KOPT-K1 (cell line): ENCODE data around the gene RAD51B.

Experiments
- H3K27ac ChIP-seq: fragments of 200-600 bp; sonication (generic); 2 replicates; pipeline ENCODE4 v1.5.1; 2016; ENCODE audit warnings: antibody characterized with exemption, mild to moderate bottlenecking, low read depth, low read length; ENCODE audit not compliant: poor library complexity, severe bottlenecking
- H3K36me3 ChIP-seq: fragments of 200-600 bp; sonication (generic); 2 replicates; pipeline ENCODE4 v1.5.1; 2017; ENCODE audit warnings: antibody characterized with exemption, mild to moderate bottlenecking, low read length, moderate library complexity; ENCODE audit not compliant: insufficient read depth
- H3K9me3 ChIP-seq: fragments of 200-600 bp; sonication (generic); 2 replicates; pipeline ENCODE4 v1.5.1; 2017; ENCODE audit warnings: antibody characterized with exemption, low read length, mild to moderate bottlenecking; ENCODE audit not compliant: insufficient read depth, poor library complexity, severe bottlenecking

Gene RAD51B

GRCh38 chr14:68571114-68571591 is 751.6 kb downstream of the RAD51B start:
- Histone ChIP-seq H3K27ac (no peak overlapping the region), H3K9me3 (no peaks in the 10 kb centered on the region), H3K36me3 (no peaks in the 10 kb centered on the region)

- no peaks in the 10 kb centered on the region for H3K36me3 ChIP-seq
- no peaks in the 10 kb centered on the region for H3K9me3 ChIP-seq
- H3K27ac ChIP-seq: no peak overlapping the region
Observed at GRCh38 chr14:68571928-68572525, 752.4 kb downstream of the RAD51B start.

GRCh38 chr14:68573126-68573525 is 753.5 kb downstream of the RAD51B start:
- Histone ChIP-seq H3K36me3 (no peaks in the 10 kb centered on the region), H3K9me3 (no peaks in the 10 kb centered on the region), H3K27ac (no peak overlapping the region)

GRCh38 chr14:68573722-68574121 is 754.1 kb downstream of the RAD51B start:
- H3K36me3 ChIP-seq: no peaks in the 10 kb centered on the region
- no peak overlapping the region for H3K27ac ChIP-seq
- no peaks in the 10 kb centered on the region for H3K9me3 ChIP-seq

- Histone ChIP-seq H3K9me3 (no peaks in the 10 kb centered on the region), H3K27ac (no peak overlapping the region), H3K36me3 (no peaks in the 10 kb centered on the region)
Observed at GRCh38 chr14:68574461-68574860, 754.9 kb downstream of the RAD51B start.

- Histone ChIP-seq H3K27ac (no peak overlapping the region), H3K9me3 (no peaks in the 10 kb centered on the region), H3K36me3 (no peaks in the 10 kb centered on the region)
Observed at GRCh38 chr14:68574906-68575305, 755.3 kb downstream of the RAD51B start.

- H3K27ac ChIP-seq: no peak overlapping the region
- H3K36me3 ChIP-seq: no peaks in the 10 kb centered on the region
Observed at GRCh38 chr14:68575426-68575825, 755.8 kb downstream of the RAD51B start.

GRCh38 chr14:68576031-68576430 is 756.5 kb downstream of the RAD51B start:
- Histone ChIP-seq H3K36me3 (no peaks in the 10 kb centered on the region), H3K9me3 (no peaks in the 10 kb centered on the region), H3K27ac (no peak overlapping the region)

More at GRCh38 chr14:68575426-68575825, 755.8 kb downstream of the RAD51B start:
- no peaks in the 10 kb centered on the region for H3K9me3 ChIP-seq

- no peaks in the 10 kb centered on the region for H3K9me3 ChIP-seq
- no peak overlapping the region for H3K27ac ChIP-seq
- H3K36me3 ChIP-seq: no peaks in the 10 kb centered on the region
Observed at GRCh38 chr14:68576496-68577244, 757.1 kb downstream of the RAD51B start.

GRCh38 chr14:68577802-68578541 is 758.4 kb downstream of the RAD51B start:
- H3K36me3 ChIP-seq: no peaks in the 10 kb centered on the region
- no peak overlapping the region for H3K27ac ChIP-seq
- no peaks in the 10 kb centered on the region for H3K9me3 ChIP-seq

- Histone ChIP-seq H3K9me3 (no peaks in the 10 kb centered on the region), H3K27ac (no peak overlapping the region), H3K36me3 (no peaks in the 10 kb centered on the region)
Observed at GRCh38 chr14:68578597-68578996, 759.0 kb downstream of the RAD51B start.

GRCh38 chr14:68580096-68580645 is 760.6 kb downstream of the RAD51B start:
- Histone ChIP-seq H3K27ac (no peak overlapping the region), H3K9me3 (no peaks in the 10 kb centered on the region), H3K36me3 (no peaks in the 10 kb centered on the region)

GRCh38 chr14:68580671-68581070 is 761.1 kb downstream of the RAD51B start:
- H3K27ac ChIP-seq: no peak overlapping the region
- H3K36me3 ChIP-seq: no peaks in the 10 kb centered on the region
- H3K9me3 ChIP-seq: no peaks in the 10 kb centered on the region

- Histone ChIP-seq H3K36me3 (no peaks in the 10 kb centered on the region), H3K9me3 (no peaks in the 10 kb centered on the region)
Observed at GRCh38 chr14:68583548-68584280, 764.1 kb downstream of the RAD51B start.

More at GRCh38 chr14:68583548-68584280, 764.1 kb downstream of the RAD51B start:
- H3K27ac ChIP-seq: no peak overlapping the region
